HEK293T (cell line): ENCODE measurements around the gene CCDC63.

Experiments
- CTCF ChIA-PET: fragments of 350-600 bp; formaldehyde crosslinking; extraction: SDS; loops from one replicate; lab custom pipeline; 2021; ENCODE audit warnings: antibody characterized with exemption, inconsistent platforms; lab: Yijun Ruan, JAX
- POLR2A ChIA-PET: fragments of 350-600 bp; formaldehyde crosslinking; extraction: SDS; loops from one replicate; lab custom pipeline; 2020; ENCODE audit warnings: antibody characterized with exemption, inconsistent platforms; lab: Yijun Ruan, JAX
- DNase-seq: peaks from one replicate; pipeline ENCODE4 v3.0.0; 2012; ENCODE audit warnings: mixed read lengths; ENCODE audit errors: extremely low spot score
- ARNT ChIP-seq: fragments of 450-650 bp; IDR thresholded peaks from 2 replicates; pipeline ENCODE4 v1.6.1; 2017; ENCODE audit warnings: mild to moderate bottlenecking
- BHLHE40 ChIP-seq: fragments of 450-650 bp; IDR thresholded peaks from 2 replicates; pipeline ENCODE4 v1.6.1; 2016; ENCODE audit warnings: mild to moderate bottlenecking, moderate library complexity, borderline replicate concordance
- CTBP1 ChIP-seq: fragments of 450-650 bp; IDR thresholded peaks from 2 replicates; pipeline ENCODE4 v1.6.1; 2016; ENCODE audit warnings: borderline replicate concordance
- ELF4 ChIP-seq: fragments of 450-650 bp; IDR thresholded peaks from 2 replicates; pipeline ENCODE4 v1.6.1; 2017; ENCODE audit warnings: antibody characterized with exemption
- FOXA1 ChIP-seq: fragments of 450-650 bp; IDR thresholded peaks from 2 replicates; pipeline ENCODE4 v1.6.1; 2016; ENCODE audit warnings: mild to moderate bottlenecking
- FOXK2 ChIP-seq: fragments of 450-650 bp; IDR thresholded peaks from 2 replicates; pipeline ENCODE4 v1.6.1; 2016; ENCODE audit warnings: mild to moderate bottlenecking
- FOXM1 ChIP-seq: fragments of 450-650 bp; IDR thresholded peaks from 2 replicates; pipeline ENCODE4 v1.6.1; 2017; ENCODE audit warnings: mild to moderate bottlenecking, borderline replicate concordance
- HDGF ChIP-seq: fragments of 450-650 bp; IDR thresholded peaks from 2 replicates; pipeline ENCODE4 v1.6.1; 2017; ENCODE audit warnings: antibody characterized with exemption, borderline replicate concordance
- L3MBTL2 ChIP-seq: fragments of 450-650 bp; conservative IDR thresholded peaks from 2 replicates; pipeline ENCODE4 v1.6.1; 2016; ENCODE audit warnings: mild to moderate bottlenecking
- LEF1 ChIP-seq: fragments of 450-650 bp; IDR thresholded peaks from 2 replicates; pipeline ENCODE4 v1.6.1; 2017; ENCODE audit warnings: mild to moderate bottlenecking, borderline replicate concordance
- NFRKB ChIP-seq: fragments of 450-650 bp; IDR thresholded peaks from 2 replicates; pipeline ENCODE4 v1.6.1; 2016; ENCODE audit warnings: mild to moderate bottlenecking, moderate library complexity
- SP1 ChIP-seq: fragments of 450-650 bp; IDR thresholded peaks from 2 replicates; pipeline ENCODE4 v1.6.1; 2017
- SUZ12 ChIP-seq: fragments of 450-650 bp; IDR thresholded peaks from 2 replicates; pipeline ENCODE4 v1.6.1; 2016; ENCODE audit warnings: mild to moderate bottlenecking
- TARDBP ChIP-seq: fragments of 450-650 bp; IDR thresholded peaks from 2 replicates; pipeline ENCODE4 v1.6.1; 2016
- ZNF384 ChIP-seq: fragments of 450-650 bp; IDR thresholded peaks from 2 replicates; pipeline ENCODE4 v1.6.1; 2016
- TF ChIP-seq, protein P1 (sequence below): fragments of 450-650 bp; IDR thresholded peaks from 2 replicates; pipeline ENCODE4 v1.6.1; 2016

The CCDC63 gene

DNA sequence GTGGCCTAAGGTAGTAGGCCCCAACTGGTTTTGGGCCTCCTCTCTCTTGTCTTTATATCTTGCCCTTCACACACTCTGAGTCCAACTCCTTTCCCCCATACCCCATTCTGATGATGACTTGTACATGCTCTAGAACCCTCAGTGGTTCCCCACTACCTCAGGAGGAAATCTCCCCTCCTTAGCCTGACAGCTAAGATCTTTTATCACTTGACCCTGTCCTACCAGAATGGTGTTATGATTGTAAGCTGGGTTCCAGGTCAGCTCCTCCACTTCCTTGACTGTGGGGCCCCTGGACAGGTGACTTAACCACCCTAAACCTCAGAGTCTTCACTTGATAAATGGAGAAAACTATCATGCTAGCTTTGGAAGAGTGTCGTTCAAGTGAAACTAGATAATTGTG lies 83.0 kb downstream of the CCDC63 start:
- TF ChIP-seq NFRKB = no peak
- TF ChIP-seq TARDBP = no peak
- no peak for TF ChIP-seq ZNF384
- TF ChIP-seq LEF1 = no peak
- TF ChIP-seq FOXM1 = no peak
- no peak for TF ChIP-seq FOXK2
- no peak for TF ChIP-seq ARNT
- no peak for TF ChIP-seq HDGF
- TF ChIP-seq L3MBTL2 = no peak
- TF ChIP-seq FOXA1 = no peak
- TF ChIP-seq SUZ12 = no peak
- no peak for DNase-seq
- ChIA-PET POLR2A (no interaction called here), CTCF (interaction anchor here (0.6 kb wide), 1 partner anchor 77 kb away, joined by 4 read pairs; no protein-coding TSS in a partner anchor)

DNA sequence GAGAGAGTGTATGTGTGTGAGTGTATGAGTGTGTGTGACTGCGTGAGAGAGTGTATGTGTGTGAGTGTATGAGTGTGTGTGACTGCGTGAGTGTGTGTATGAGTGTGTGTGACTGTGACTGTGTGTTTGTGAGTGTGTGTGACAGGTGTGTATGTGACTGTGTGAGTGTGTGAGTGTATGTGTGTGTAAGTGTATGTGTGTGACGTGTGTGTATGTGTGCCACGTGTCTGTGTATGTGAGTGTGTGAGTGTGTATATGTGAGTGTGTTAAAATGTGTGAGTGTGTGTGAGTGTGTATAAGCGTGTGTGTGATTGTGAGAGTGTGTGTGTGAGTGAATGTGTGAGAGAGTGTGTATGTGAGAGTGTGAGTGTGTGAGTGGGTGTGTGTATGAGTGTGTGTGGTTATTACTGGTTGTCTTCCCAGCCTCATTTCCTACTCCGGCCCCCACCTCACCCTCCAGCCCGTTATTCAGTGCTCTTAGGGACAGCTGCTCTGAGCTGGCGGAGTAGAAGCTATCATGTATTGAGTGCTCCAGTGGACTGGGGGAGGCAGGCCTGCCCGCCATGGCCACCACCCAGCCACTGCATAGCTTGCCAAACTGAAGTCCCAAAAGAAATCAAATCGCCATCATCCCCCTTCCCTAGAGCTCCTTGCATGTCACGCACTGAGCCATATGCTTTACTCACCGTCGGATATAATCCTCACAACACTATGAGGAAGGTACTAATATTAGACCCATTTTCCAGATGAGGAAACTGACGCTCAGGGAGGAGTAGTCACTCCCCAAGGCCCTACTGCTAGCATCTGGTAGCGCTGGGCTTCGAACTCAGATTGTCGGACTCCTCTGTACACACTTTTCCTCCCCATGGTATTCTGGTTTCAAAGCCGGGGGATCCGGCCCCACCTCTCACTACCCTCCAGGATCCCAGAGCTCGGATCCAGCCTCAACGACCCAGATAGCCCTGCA lies 83.8 kb downstream of the CCDC63 start:
- no peak for TF ChIP-seq LEF1
- no peak for TF ChIP-seq SP1
- no peak for TF ChIP-seq NFRKB
- TF ChIP-seq L3MBTL2 = no peak
- TF ChIP-seq CTBP1 = no peak
- no peak for TF ChIP-seq HDGF
- no peak for TF ChIP-seq SUZ12
- no peak for TF ChIP-seq FOXA1
- TF ChIP-seq ZNF384 = no peak
- no peak for TF ChIP-seq ELF4
- no peak for TF ChIP-seq FOXK2
- no peak for TF ChIP-seq TARDBP
- TF ChIP-seq FOXM1 = no peak
- no peak for TF ChIP-seq BHLHE40
- TF ChIP-seq ARNT = no peak
- TF ChIP-seq, protein P1, sequence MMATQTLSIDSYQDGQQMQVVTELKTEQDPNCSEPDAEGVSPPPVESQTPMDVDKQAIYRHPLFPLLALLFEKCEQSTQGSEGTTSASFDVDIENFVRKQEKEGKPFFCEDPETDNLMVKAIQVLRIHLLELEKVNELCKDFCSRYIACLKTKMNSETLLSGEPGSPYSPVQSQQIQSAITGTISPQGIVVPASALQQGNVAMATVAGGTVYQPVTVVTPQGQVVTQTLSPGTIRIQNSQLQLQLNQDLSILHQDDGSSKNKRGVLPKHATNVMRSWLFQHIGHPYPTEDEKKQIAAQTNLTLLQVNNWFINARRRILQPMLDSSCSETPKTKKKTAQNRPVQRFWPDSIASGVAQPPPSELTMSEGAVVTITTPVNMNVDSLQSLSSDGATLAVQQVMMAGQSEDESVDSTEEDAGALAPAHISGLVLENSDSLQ = no peak
- ChIA-PET CTCF (no interaction called here), POLR2A (no interaction called here)
- no peak for DNase-seq

DNA sequence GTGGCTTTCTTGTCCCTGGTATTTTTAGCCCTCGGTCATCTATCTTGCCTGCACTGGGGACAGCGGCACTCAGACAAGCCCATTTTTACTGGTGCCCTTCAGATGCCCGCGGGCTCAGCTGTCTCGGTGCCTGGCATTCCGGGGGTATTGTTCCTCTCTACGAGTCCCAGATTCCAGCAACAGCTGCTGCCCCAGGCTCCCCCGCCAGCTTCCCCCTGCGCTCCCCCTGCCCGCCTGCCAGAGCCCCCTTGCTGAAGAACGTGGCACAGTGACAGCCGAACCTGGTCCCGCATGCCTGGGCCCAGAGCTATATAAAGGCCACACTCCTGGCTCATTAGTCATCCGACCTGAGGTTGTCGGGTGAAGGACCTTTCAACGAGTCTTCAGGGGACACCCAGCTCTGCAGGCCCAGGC lies 84.5 kb downstream of the CCDC63 start:
- TF ChIP-seq L3MBTL2 (no peak), SUZ12 (no peak), SP1 (no peak), ZNF384 (no peak), BHLHE40 (no peak)
- ChIA-PET POLR2A (no interaction called here), CTCF (no interaction called here)
- DNase-seq = no peak

DNA sequence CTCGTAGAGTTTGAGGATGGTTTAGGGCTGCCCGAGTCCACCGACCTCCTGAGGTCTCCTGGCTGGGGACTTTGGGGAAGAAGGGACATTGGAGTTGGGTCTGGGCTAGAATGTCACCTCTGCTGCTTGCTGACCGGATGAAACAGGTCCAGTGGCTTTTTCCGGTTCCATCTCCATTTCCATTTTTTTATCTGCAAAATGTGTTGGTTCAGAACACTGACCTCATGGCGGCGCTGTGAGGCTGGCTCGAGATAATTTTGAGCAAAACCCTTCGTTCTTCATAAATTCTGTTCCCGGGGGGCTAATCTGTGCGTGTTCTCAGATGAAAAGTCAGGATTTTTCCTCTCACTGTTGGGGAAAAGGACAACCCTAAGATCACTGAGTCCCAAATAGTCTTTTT lies 85.3 kb downstream of the CCDC63 start:
- ChIA-PET POLR2A (no interaction called here), CTCF (no interaction called here)
- TF ChIP-seq HDGF = no peak
- TF ChIP-seq L3MBTL2 = no peak
- TF ChIP-seq ARNT = no peak
- no peak for TF ChIP-seq BHLHE40
- no peak for TF ChIP-seq LEF1
- TF ChIP-seq ELF4 = no peak
- TF ChIP-seq, protein P1 = no peak
- TF ChIP-seq TARDBP = no peak
- TF ChIP-seq FOXK2 = no peak
- TF ChIP-seq FOXM1 = no peak
- peak; percentile 21 for DNase-seq

DNA sequence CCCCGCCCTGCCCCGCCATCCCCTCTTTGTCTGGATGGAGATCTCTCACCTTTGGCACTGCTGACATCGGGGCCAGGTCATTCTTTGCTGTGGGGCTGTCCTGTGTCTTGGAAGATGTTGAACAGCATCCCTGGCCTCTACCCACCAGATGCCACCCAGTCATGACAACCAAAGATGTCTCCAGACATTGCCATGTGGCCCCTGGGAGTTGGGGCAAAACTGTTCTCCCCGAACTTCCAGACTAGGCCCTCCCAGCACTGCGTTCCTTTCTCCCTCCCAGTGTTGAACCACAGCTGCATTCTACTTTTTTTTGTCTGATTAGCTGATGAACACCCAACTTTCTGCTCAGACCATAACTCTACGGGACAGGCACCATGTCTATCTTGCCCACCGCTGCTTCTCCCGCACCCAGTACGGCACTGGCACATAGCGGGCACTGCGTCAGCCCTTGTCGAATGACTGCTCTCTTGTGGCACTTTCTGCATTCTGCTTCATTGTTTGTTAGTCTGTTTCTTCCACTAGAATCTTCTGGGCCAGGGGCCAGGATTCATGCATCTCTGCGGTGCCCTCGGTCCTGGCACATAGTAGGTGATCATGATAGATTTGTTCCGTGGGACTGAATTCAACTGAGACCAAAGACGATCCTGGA lies 86.7 kb downstream of the CCDC63 start:
- CTCF ChIA-PET = no interaction called here

DNA sequence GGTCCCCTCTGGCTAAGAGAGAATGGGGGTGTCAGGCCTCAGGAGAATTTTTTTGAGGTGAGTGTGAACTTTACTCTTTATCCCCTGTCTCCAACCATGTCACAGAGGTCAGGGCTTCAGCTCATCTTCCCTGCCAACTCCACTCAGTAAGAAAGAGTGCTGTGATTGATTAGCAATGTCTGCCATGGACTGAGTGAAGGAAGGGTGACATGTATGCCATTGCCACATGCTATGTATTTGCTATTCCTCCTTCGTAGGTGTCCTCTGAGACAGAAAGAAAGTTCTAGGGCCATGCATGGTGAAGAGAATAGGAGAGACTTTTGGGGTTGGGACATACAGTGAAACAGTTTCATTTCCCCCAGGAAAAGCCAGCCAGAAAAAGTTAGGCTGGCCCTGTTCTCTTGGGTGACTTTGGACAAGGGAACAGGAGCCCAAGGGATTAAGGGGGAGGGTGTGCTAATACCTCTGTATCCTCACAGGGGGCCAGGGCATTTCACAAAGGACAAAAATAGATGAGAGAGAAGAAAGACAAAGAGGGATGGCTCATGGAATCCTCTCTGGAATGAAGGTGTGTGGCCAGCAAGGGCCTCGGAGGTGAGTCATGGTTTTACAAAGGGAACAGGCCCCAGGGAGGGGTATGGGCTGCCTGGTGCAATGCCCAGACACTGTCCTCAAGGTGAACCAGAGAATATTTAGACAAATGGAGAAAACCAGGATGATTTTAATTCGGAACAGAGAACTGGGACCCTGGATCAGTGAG lies 87.5 kb downstream of the CCDC63 start:
- TF ChIP-seq FOXK2 = no peak
- no peak for TF ChIP-seq SUZ12
- TF ChIP-seq ZNF384 = no peak

More for the DNA sequence above, 86.7 kb downstream of the CCDC63 start:
- POLR2A ChIA-PET = no interaction called here
- no peak for TF ChIP-seq LEF1
- TF ChIP-seq FOXM1 = no peak
- no peak for TF ChIP-seq SP1
- no peak for DNase-seq

More for the DNA sequence above, 87.5 kb downstream of the CCDC63 start:
- ChIA-PET POLR2A (no interaction called here), CTCF (no interaction called here)
- DNase-seq = no peak
